ENCODE results near the gene PHIP. TPM values are rescaled to one million over a fixed set of nuclear protein-coding genes. Genes with fewer than 3 reads are reported as not detected.
A peak's percentile ranks its signal among the peaks of the same experiment; 100 is the strongest.

The PHIP gene
- total RNA-seq, 1 experiment from 2014 or later, result 9.9 TPM

GRCh38 chr6:79070206-79070825 lies 7.7 kb downstream of the PHIP start:
- DNase-seq (ENCODE audit: low spot score), result no peak

- DNase-seq (ENCODE audit: low spot score), result no peak
These were observed 11.2 kb downstream of the PHIP start for GRCh38 chr6:79066828-79067227.

GRCh38 chr6:79066330-79066729 lies 11.7 kb downstream of the PHIP start:
- no peak for DNase-seq (ENCODE audit: low spot score)

GRCh38 chr6:79065232-79065631 lies 12.8 kb downstream of the PHIP start:
- no peak for DNase-seq (ENCODE audit: low spot score)

- DNase-seq (ENCODE audit: low spot score), result no peak
These were observed 13.4 kb downstream of the PHIP start for GRCh38 chr6:79064635-79065034.

- DNase-seq (ENCODE audit: low spot score), result no peak
These were observed 15.3 kb downstream of the PHIP start for GRCh38 chr6:79062708-79063107.

GRCh38 chr6:79057746-79058145 lies 20.3 kb downstream of the PHIP start:
- DNase-seq (ENCODE audit: low spot score), result no peak

DNA sequence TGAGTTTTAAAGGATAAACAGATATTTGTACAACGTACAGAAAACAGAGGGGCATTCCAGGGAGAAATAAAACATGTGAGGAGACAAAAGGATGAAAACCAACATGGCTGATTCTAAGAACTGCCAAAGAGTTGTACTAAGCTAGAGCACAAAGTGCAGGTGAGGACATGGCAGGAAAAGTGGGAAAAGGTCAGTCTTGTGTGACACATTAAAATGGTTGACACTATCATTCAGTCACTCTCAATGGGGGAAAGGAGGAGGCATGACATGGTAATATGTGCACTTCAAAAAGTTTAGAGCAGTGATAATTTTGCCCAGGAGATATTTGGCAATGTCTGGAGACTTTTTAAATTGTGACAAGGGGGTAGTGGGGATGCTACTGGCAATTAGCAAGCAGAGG lies 21.8 kb downstream of the PHIP start:
- DNase-seq (ENCODE audit: low spot score), result no peak

- DNase-seq (ENCODE audit: low spot score), result peak; percentile 39
These were observed 29.4 kb downstream of the PHIP start for GRCh38 chr6:79048611-79049010.

- DNase-seq (ENCODE audit: low spot score), result no peak
These were observed 31.0 kb downstream of the PHIP start for GRCh38 chr6:79047072-79047471.

DNA sequence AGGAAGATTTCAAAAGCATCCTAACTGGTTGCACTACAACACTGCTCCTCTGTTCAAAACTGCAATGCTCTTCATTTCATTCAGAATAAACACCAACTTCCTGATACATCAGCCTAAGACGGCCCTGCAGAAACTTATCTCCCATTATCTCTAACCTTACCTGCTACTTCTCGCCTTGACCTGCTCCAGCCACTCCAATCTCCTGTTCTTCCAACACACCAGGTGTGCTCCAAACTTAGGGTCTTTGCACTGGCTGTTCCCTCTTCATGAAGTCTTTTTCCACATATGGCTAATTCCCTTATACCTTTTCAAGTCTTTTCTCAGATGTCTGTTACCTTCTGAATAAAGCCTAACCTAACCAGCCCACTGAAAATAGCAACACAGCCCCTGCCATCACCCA lies 32.1 kb downstream of the PHIP start:
- no peak for DNase-seq (ENCODE audit: low spot score)

DNA sequence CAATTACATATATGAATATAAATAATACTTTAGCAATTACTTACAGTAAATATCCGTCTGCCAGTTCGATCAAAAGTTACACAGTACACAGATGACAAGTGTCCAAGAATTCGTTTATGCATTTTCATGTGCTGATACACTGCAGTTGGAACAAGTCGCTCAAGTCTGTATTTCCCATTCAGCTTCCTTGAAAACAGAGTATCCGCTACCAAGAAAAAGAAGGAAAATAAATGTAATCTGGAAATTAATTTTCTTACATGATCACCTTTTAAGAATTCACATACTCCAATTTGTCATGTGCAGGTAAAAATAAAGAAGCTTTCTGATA lies 35.3 kb downstream of the PHIP start:
- DNase-seq (ENCODE audit: low spot score), result no peak

GRCh38 chr6:79042088-79042798 lies 35.8 kb downstream of the PHIP start:
- DNase-seq (ENCODE audit: low spot score), result no peak

GRCh38 chr6:79040083-79040482 lies 38.0 kb downstream of the PHIP start:
- no peak for DNase-seq (ENCODE audit: low spot score)

- no peak for DNase-seq (ENCODE audit: low spot score)
These were observed 40.0 kb downstream of the PHIP start for GRCh38 chr6:79038061-79038460.

DNA sequence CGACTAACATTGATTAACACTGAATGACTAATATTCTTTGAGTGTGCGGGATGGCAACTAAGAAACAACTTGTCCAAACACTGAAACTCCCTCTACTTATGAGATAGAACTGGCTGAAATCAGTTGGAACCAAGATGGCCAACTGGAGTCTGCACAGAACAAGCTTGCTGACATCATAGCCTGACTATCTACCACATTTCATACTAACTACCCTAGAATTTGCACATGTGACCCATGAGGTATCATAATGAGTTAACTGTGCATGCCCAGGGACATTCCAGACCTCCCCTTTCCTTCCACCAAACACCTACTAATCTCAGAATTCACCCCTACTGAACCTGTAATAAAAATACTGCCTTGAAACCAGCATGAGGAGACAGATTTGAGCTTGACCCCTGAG lies 43.2 kb downstream of the PHIP start:
- DNase-seq (ENCODE audit: low spot score), result no peak

DNA sequence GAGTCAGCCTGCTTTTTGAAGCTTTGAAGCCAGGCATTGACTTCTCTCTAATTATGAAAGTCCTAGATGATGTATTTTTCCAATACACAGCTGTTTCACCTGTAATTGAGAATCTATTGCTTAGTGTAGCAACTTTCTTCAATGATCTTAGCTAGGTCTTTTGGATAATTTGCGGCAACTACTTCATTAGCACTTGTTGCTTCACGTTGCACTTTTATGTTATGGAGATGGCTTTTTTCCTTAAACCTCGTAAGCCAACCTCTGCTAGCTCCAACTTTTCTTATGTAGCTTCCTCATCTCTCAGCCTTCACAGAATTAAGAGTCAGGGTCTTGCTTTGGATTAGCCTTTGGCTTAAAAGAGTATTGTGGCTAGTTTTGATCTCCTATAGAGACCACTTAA lies 44.8 kb downstream of the PHIP start:
- no peak for DNase-seq (ENCODE audit: low spot score)

DNA sequence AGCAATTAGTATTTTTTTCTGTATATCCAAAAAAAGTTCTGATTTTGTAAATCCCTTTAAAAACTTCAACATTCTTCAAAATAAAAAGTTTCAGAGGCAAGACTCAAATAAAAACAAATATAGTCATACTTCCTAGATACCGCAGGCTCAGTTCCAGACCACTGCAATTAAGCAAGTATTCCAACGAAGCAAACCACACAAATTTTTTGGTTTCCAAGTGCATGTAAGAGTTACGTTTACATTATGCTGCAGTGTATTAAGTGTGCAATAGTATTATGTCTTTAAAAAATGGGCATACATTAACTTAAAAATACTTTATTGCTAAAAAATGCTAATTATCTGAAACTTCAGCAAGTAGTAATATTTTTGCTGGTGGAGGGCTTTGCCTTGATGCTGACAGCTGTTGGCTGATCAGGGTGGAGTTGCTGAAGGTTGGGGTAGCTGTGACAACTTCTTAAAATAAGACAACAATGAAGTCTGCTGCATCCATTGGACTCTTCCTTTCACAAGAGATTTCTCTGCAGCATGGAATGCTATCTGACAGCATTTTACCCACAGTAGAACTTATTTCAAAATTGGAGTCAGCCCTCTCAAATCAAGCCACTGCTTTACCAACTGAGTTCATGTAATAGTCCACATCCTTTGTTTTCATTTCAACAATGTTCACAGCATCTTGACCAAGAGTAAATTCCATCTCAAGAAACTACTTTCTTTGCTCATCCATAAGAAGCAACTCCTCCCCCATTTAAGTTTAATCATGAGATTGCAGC lies 46.0 kb downstream of the PHIP start:
- DNase-seq (ENCODE audit: low spot score), result no peak

DNA sequence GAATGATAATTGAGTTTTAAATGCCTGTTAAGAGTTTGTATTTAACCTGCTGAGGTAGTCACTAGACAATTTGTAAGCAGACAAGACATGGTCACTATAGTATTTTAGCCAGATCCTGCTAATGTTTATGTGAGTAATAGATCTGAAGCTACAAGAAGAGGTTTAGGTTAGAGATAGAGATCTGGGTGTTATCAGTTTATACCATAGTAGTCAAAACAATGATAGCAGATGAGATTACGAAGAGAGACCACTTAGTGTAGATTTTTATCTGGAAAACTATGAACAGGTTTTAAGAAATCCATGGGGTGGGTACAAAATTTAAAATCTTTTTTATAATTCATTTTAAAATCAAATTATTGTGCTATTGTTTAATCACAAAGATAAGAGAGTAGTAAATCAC lies 47.5 kb downstream of the PHIP start:
- no peak for DNase-seq (ENCODE audit: low spot score)

DNA sequence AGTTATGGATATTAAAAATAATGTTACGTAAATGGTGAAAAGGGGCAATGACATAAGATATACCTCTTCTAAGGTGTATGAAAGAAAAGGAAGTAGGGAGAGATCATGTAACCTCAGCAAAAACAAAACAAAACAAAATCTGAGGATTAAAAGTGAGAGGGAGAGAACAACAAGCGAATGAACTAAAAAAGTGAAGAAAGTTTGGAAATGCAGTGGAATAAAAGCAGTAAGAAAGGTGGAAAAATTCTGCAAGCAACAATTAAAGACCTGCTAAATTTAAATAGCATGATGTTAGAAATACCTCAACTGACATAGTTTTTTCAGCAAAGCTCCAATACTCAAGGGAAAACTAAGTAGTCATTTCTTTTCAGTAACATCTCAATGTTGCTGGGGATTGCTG lies 48.0 kb downstream of the PHIP start:
- no peak for DNase-seq (ENCODE audit: low spot score)

- DNase-seq (ENCODE audit: low spot score), result no peak
These were observed 49.3 kb downstream of the PHIP start for GRCh38 chr6:79028641-79029314.

DNA sequence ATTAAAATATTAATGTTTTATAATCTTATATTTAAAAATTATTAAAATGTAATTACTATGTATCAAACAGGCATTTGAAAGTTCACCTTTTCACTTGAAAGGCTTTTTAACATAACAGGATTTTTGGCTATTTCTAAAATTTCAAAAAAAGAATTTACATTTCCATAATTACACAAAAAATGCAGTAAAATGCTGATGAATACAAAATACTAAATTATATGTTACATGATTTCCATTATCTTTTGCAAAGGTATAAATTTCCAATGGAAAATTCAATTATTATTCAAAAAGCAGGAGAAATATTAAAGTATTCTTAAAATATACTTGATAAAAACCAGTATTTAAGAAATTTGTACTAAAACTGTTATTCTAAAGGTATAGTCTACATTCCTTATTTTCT lies 66.1 kb downstream of the PHIP start:
- no peak for DNase-seq (ENCODE audit: low spot score)

Data from HT-29 (cell line).